ENCODE results near the gene RBBP8NL.

The RBBP8NL gene

GRCh38 chr20:62366370-62367135 is 60.8 kb downstream of the RBBP8NL start:
- TF ChIP-seq POLR2AphosphoS5 (IDR thresholded peaks at IDR 0.05; ENCODE audit: low read depth, low read length) (no peak), POLR2A (IDR thresholded peaks at IDR 0.05; ENCODE audit: low read depth, low read length) (no peak), TAF1 (IDR thresholded peaks at IDR 0.05; ENCODE audit: borderline replicate concordance, low read depth, low read length) (no peak)
- DNase-seq (ENCODE audit: insufficient read length) (peak; percentile 59), FAIRE-seq (no peak)

GRCh38 chr20:62365814-62366369 is 61.4 kb downstream of the RBBP8NL start:
- no peak for FAIRE-seq
- DNase-seq (ENCODE audit: insufficient read length) = no peak
- TF ChIP-seq POLR2AphosphoS5 (IDR thresholded peaks at IDR 0.05; ENCODE audit: low read depth, low read length) = no peak
- TF ChIP-seq POLR2A (IDR thresholded peaks at IDR 0.05; ENCODE audit: low read depth, low read length) = no peak
- no peak for TF ChIP-seq TAF1 (IDR thresholded peaks at IDR 0.05; ENCODE audit: borderline replicate concordance, low read depth, low read length)

GRCh38 chr20:62364911-62365736 is 62.2 kb downstream of the RBBP8NL start:
- DNase-seq (ENCODE audit: insufficient read length) (no peak), FAIRE-seq (no peak)
- TF ChIP-seq POLR2AphosphoS5 (IDR thresholded peaks at IDR 0.05; ENCODE audit: low read depth, low read length) (no peak), TAF1 (IDR thresholded peaks at IDR 0.05; ENCODE audit: borderline replicate concordance, low read depth, low read length) (no peak), POLR2A (IDR thresholded peaks at IDR 0.05; ENCODE audit: low read depth, low read length) (no peak)

GRCh38 chr20:62363920-62364851 is 63.2 kb downstream of the RBBP8NL start:
- TF ChIP-seq POLR2AphosphoS5 (IDR thresholded peaks at IDR 0.05; ENCODE audit: low read depth, low read length) = no peak
- TF ChIP-seq TAF1 (IDR thresholded peaks at IDR 0.05; ENCODE audit: borderline replicate concordance, low read depth, low read length) = no peak
- no peak for TF ChIP-seq POLR2A (IDR thresholded peaks at IDR 0.05; ENCODE audit: low read depth, low read length)
- FAIRE-seq = no peak
- no peak for DNase-seq (ENCODE audit: insufficient read length)

- TF ChIP-seq TAF1 (IDR thresholded peaks at IDR 0.05; ENCODE audit: borderline replicate concordance, low read depth, low read length) (no peak), POLR2A (IDR thresholded peaks at IDR 0.05; ENCODE audit: low read depth, low read length) (no peak), POLR2AphosphoS5 (IDR thresholded peaks at IDR 0.05; ENCODE audit: low read depth, low read length) (no peak)
- FAIRE-seq (no peak), DNase-seq (ENCODE audit: insufficient read length) (no peak)
Observed at GRCh38 chr20:62362991-62363919, 64.1 kb downstream of the RBBP8NL start.

- FAIRE-seq (no peak), DNase-seq (ENCODE audit: insufficient read length) (no peak)
- TF ChIP-seq POLR2A (IDR thresholded peaks at IDR 0.05; ENCODE audit: low read depth, low read length) (no peak), POLR2AphosphoS5 (IDR thresholded peaks at IDR 0.05; ENCODE audit: low read depth, low read length) (no peak)
Observed at GRCh38 chr20:62362590-62362940, 64.8 kb downstream of the RBBP8NL start.

GRCh38 chr20:62361799-62362589 is 65.3 kb downstream of the RBBP8NL start:
- FAIRE-seq (no peak), DNase-seq (ENCODE audit: insufficient read length) (no peak)
- no peak for TF ChIP-seq TAF1 (IDR thresholded peaks at IDR 0.05; ENCODE audit: borderline replicate concordance, low read depth, low read length)
- TF ChIP-seq POLR2AphosphoS5 (IDR thresholded peaks at IDR 0.05; ENCODE audit: low read depth, low read length) = no peak
- TF ChIP-seq POLR2A (IDR thresholded peaks at IDR 0.05; ENCODE audit: low read depth, low read length) = no peak

GRCh38 chr20:62360854-62361798 is 66.2 kb downstream of the RBBP8NL start:
- TF ChIP-seq POLR2AphosphoS5 (IDR thresholded peaks at IDR 0.05; ENCODE audit: low read depth, low read length) (no peak), POLR2A (IDR thresholded peaks at IDR 0.05; ENCODE audit: low read depth, low read length) (no peak), TAF1 (IDR thresholded peaks at IDR 0.05; ENCODE audit: borderline replicate concordance, low read depth, low read length) (no peak)
- no peak for FAIRE-seq
- no peak for DNase-seq (ENCODE audit: insufficient read length)

Measured in GM12892 (cell line).